HG03571 (cell line): ENCODE data around the gene MYH11.

ENCODE experiments used
- ATAC-seq: cut with Tn5 transposase; IDR thresholded peaks from one replicate; pipeline ENCODE4 v1.9.1; 2021; ENCODE audit not compliant: unreplicated experiment

MYH11 gene

GRCh38 chr16:15779664-15780351 is 77.0 kb downstream of the MYH11 start:
- ATAC-seq: no peak

- no peak for ATAC-seq
Measured at GRCh38 chr16:15778999-15779614, 77.7 kb downstream of the MYH11 start.

- ATAC-seq: no peak
Measured at GRCh38 chr16:15778204-15778743, 78.6 kb downstream of the MYH11 start.

- ATAC-seq: no peak
Measured at GRCh38 chr16:15777533-15778203, 79.2 kb downstream of the MYH11 start.

GRCh38 chr16:15776572-15776971 is 80.3 kb downstream of the MYH11 start:
- ATAC-seq: no peak

GRCh38 chr16:15775663-15776304 is 81.0 kb downstream of the MYH11 start:
- no peak for ATAC-seq

GRCh38 chr16:15775209-15775608 is 81.6 kb downstream of the MYH11 start:
- ATAC-seq: no peak

- no peak for ATAC-seq
Measured at GRCh38 chr16:15773968-15774367, 82.9 kb downstream of the MYH11 start.

- ATAC-seq: no peak
Measured at GRCh38 chr16:15772579-15773293, 84.1 kb downstream of the MYH11 start.

- ATAC-seq: no peak
Measured at GRCh38 chr16:15771694-15772093, 85.1 kb downstream of the MYH11 start.

GRCh38 chr16:15770512-15770911 is 86.3 kb downstream of the MYH11 start:
- ATAC-seq: no peak

- no peak for ATAC-seq
Measured at GRCh38 chr16:15770107-15770506, 86.7 kb downstream of the MYH11 start.

GRCh38 chr16:15769239-15769638 is 87.6 kb downstream of the MYH11 start:
- no peak for ATAC-seq

- no peak for ATAC-seq
Measured at GRCh38 chr16:15768201-15768600, 88.6 kb downstream of the MYH11 start.

GRCh38 chr16:15766918-15767317 is 89.9 kb downstream of the MYH11 start:
- ATAC-seq: no peak

- ATAC-seq: peak; percentile 85
Measured at GRCh38 chr16:15765880-15766279, 90.9 kb downstream of the MYH11 start.

- ATAC-seq: no peak
Measured at GRCh38 chr16:15765116-15765515, 91.7 kb downstream of the MYH11 start.

GRCh38 chr16:15764112-15764511 is 92.7 kb downstream of the MYH11 start:
- no peak for ATAC-seq

GRCh38 chr16:15760129-15760528 is 96.7 kb downstream of the MYH11 start:
- ATAC-seq: no peak

- ATAC-seq: no peak
Measured at GRCh38 chr16:15759070-15759469, 97.8 kb downstream of the MYH11 start.
